Endodermal cell (in vitro differentiated cells): ENCODE measurements around the gene ZNF302. TPM values are rescaled to one million over a fixed set of nuclear protein-coding genes. Genes with fewer than 3 reads are reported as not detected.

ENCODE experiments used
- DNase-seq: peaks from one replicate; pipeline ENCODE4 v3.0.0-alpha.2; 2017
- H3K27ac ChIP-seq: 2 replicates; pipeline ENCODE4 v1.5.1; 2013; ENCODE audit warnings: mild to moderate bottlenecking, low read depth, low read length, moderate library complexity
- H3K27me3 ChIP-seq: 2 replicates; pipeline ENCODE4 v1.6.1; 2013; ENCODE audit warnings: mild to moderate bottlenecking, low read length, moderate library complexity; ENCODE audit not compliant: insufficient read depth, control insufficient read depth, poor library complexity, severe bottlenecking
- H3K36me3 ChIP-seq: 2 replicates; pipeline ENCODE4 v1.7.0; 2013; ENCODE audit warnings: mild to moderate bottlenecking, low read length, moderate library complexity; ENCODE audit not compliant: control insufficient read depth, insufficient read depth
- H3K4me1 ChIP-seq: one replicate; pipeline ENCODE4 v1.7.0; 2013; ENCODE audit warnings: low read length; ENCODE audit not compliant: control insufficient read depth, insufficient read depth
- H3K4me3 ChIP-seq: 2 replicates; pipeline ENCODE4 v1.5.1; 2013; ENCODE audit warnings: mild to moderate bottlenecking, low read length, moderate library complexity
- H3K9ac ChIP-seq: 2 replicates; pipeline ENCODE4 v1.6.1; 2013; ENCODE audit warnings: mild to moderate bottlenecking, low read length, moderate library complexity; ENCODE audit not compliant: poor library complexity, severe bottlenecking; ENCODE audit errors: extremely low read depth
- H3K9me3 ChIP-seq: 2 replicates; pipeline ENCODE4 v1.6.1; 2013; ENCODE audit warnings: mild to moderate bottlenecking, low read length, moderate library complexity; ENCODE audit not compliant: control insufficient read depth
- H3K27ac Mint-ChIP-seq: 2 replicates; pipeline ENCODE4 v1.8.0; 2020; ENCODE audit warnings: mixed read lengths
- H3K27me3 Mint-ChIP-seq: 2 replicates; pipeline ENCODE4 v1.8.0; 2021; ENCODE audit warnings: mild to moderate bottlenecking, mixed read lengths; ENCODE audit not compliant: insufficient read depth
- H3K36me3 Mint-ChIP-seq: 2 replicates; pipeline ENCODE4 v1.8.0; 2020; ENCODE audit warnings: low read depth, mixed read lengths
- H3K4me1 Mint-ChIP-seq: 2 replicates; pipeline ENCODE4 v1.8.0; 2020; ENCODE audit warnings: mixed read lengths
- H3K4me3 Mint-ChIP-seq: 2 replicates; pipeline ENCODE4 v1.8.0; 2020; ENCODE audit warnings: mild to moderate bottlenecking, moderate library complexity, mixed read lengths
- H3K9me3 Mint-ChIP-seq: 2 replicates; pipeline ENCODE4 v1.8.0; 2020; ENCODE audit warnings: mild to moderate bottlenecking, mixed read lengths
- WGBS, 2 experiments: methylation state at CpG; one replicate each; pipeline versions ENCODE4 v1.1.5 to v1.1.7; 2013; ENCODE audit warnings: missing lambda C conversion rate in 2 of 2, mixed read lengths in 1 of 2; ENCODE audit not compliant: insufficient coverage in 1 of 2, insufficient read length in 1 of 2; 5-methylcytosine and 5-hydroxymethylcytosine counted together
- total RNA-seq, 2 donors: library from RNA; stranded (reverse); fragmentation: NEBNext Ultra II Directional in 1 of 2; extraction: Animal tissue kit (Norgen Biotek cat#: 25700) in 1 of 2; gene quantifications; 2 replicates in 1 of 2; 3 replicates in 1 of 2; pipeline ENCODE4 v1.2.1, GENCODE V29; 2021
- TF ChIP-seq, protein P1 (sequence below): fragments of 200-600 bp; sonication (generic); conservative IDR thresholded peaks from 2 replicates; pipeline ENCODE4 v1.5.0; 2021; ENCODE audit warnings: antibody characterized with exemption, mild to moderate bottlenecking

ZNF302 gene
- total RNA-seq, 2 donors from 2014 or later: 24.1 to 27.4 TPM

DNA sequence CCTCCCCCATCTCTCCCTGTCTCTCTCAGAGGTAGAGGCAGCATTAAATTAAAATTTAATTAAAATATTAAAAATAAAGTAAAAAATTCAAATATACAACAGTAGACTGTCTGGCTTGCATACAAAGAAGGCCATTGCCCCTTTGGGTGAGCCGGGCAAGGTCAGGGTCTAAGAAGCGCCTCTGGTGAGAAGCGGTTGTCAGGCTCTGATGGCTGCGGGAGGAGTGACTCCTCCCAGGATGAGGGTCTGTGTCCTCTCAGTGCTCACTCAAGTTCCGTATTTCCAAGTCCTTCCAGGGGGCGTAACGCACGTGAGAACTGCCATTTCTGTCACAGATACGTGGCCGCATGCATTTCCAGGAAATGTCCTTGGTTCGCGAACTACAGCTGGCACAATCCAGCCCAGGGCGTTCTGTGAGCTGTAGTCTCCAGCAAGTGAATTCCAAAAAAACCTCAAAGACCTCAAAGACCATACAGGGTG, 55.8 kb downstream of the ZNF302 start:
- peaks cover 10% of the 10 kb centered on the region for H3K4me1 Mint-ChIP-seq
- Histone ChIP-seq H3K27me3 (no peaks in the 10 kb centered on the region), H3K4me3 (peak overlapping the region; percentile 100), H3K4me1 (no peaks in the 10 kb centered on the region), H3K36me3 (peaks cover 21% of the 10 kb centered on the region), H3K9me3 (peaks cover 42% of the 10 kb centered on the region), H3K9ac (peak overlapping the region; percentile 82), H3K27ac (peak overlapping the region; percentile 53)
- DNase-seq: no peak
- H3K36me3 Mint-ChIP-seq: peaks cover 11% of the 10 kb centered on the region
- TF ChIP-seq, protein P1, sequence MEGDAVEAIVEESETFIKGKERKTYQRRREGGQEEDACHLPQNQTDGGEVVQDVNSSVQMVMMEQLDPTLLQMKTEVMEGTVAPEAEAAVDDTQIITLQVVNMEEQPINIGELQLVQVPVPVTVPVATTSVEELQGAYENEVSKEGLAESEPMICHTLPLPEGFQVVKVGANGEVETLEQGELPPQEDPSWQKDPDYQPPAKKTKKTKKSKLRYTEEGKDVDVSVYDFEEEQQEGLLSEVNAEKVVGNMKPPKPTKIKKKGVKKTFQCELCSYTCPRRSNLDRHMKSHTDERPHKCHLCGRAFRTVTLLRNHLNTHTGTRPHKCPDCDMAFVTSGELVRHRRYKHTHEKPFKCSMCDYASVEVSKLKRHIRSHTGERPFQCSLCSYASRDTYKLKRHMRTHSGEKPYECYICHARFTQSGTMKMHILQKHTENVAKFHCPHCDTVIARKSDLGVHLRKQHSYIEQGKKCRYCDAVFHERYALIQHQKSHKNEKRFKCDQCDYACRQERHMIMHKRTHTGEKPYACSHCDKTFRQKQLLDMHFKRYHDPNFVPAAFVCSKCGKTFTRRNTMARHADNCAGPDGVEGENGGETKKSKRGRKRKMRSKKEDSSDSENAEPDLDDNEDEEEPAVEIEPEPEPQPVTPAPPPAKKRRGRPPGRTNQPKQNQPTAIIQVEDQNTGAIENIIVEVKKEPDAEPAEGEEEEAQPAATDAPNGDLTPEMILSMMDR: no peak
- peak overlapping the region; percentile 81 for H3K4me3 Mint-ChIP-seq
- WGBS, 2 experiments: 1 to 5% methylated on average over 11 to 13 of the region's 13 CpGs
- H3K27ac Mint-ChIP-seq: peak overlapping the region; percentile 99
- peaks cover 8% of the 10 kb centered on the region for H3K9me3 Mint-ChIP-seq
- H3K27me3 Mint-ChIP-seq: peaks cover 2% of the 10 kb centered on the region

GRCh38 chr19:34733746-34734536, 56.5 kb downstream of the ZNF302 start, which contains the start of gene ZNF181:
Gene ZNF181, plus strand, starts transcription at chr19:34734243. Its CDS starts 795 bp downstream, at chr19:34735038.
- Histone ChIP-seq H3K9me3 (peaks cover 41% of the 10 kb centered on the region), H3K9ac (peak within 1 kb of the TSS; percentile 82), H3K36me3 (peaks cover 27% of the 10 kb centered on the region), H3K27me3 (no peaks in the 10 kb centered on the region), H3K4me1 (no peaks in the 10 kb centered on the region), H3K27ac (peak within 1 kb of the TSS; percentile 88), H3K4me3 (peak within 1 kb of the TSS; percentile 100)
- H3K27ac Mint-ChIP-seq: peak within 1 kb of the TSS; percentile 99
- DNase-seq: peak; percentile 96
- peaks cover 10% of the 10 kb centered on the region for H3K4me1 Mint-ChIP-seq
- peaks cover 15% of the 10 kb centered on the region for H3K36me3 Mint-ChIP-seq
- TF ChIP-seq, protein P1: no peak
- peak within 1 kb of the TSS; percentile 81 for H3K4me3 Mint-ChIP-seq
- peaks cover 2% of the 10 kb centered on the region for H3K27me3 Mint-ChIP-seq
- H3K9me3 Mint-ChIP-seq: peaks cover 4% of the 10 kb centered on the region
- 0 to 1% methylated on average over 29 to 67 of the region's 67 CpGs for WGBS, 2 experiments

DNA sequence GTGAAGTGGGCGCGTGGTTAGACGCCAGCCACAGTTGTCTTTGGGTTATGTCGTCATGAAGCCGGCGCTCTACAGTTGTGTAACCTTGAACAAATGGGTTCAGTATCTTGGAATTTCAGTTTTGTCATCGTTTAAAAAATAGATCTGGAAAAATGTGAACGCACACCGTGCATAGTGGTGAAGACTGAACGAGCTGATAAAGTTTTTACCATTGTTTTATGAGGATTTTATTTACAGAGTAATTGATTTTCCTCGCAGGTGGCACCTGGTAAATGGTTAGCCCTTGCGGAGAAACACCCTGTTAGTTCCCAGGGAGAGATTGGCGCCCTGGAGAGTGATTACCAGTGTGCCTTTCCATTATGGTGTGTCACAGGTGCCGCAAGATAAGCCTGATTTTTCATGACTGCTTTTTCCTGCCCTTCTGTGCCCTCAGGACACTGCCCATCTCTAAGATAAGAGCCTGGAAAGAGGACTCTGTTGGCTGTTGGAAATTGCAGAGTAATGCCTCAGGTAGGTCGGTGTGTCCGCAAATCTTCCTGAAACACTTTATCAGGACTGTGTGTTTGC, 57.1 kb downstream of the ZNF302 start:
- peak overlapping the region; percentile 99 for H3K27ac Mint-ChIP-seq
- Histone ChIP-seq H3K27me3 (no peaks in the 10 kb centered on the region), H3K4me1 (no peaks in the 10 kb centered on the region), H3K9me3 (peaks cover 41% of the 10 kb centered on the region), H3K4me3 (peak overlapping the region; percentile 100), H3K9ac (peak overlapping the region; percentile 82), H3K27ac (peak overlapping the region; percentile 88), H3K36me3 (peaks cover 34% of the 10 kb centered on the region)
- H3K4me3 Mint-ChIP-seq: peak overlapping the region; percentile 81
- H3K27me3 Mint-ChIP-seq: no peaks in the 10 kb centered on the region
- H3K4me1 Mint-ChIP-seq: peaks cover 10% of the 10 kb centered on the region
- peak; percentile 48 for DNase-seq
- no peaks in the 10 kb centered on the region for H3K9me3 Mint-ChIP-seq
- TF ChIP-seq, protein P1: no peak
- WGBS, 2 experiments: 24 to 42% methylated on average over 14 to 16 of the region's 16 CpGs
- peaks cover 22% of the 10 kb centered on the region for H3K36me3 Mint-ChIP-seq

Other genes with a start within 250 kb of the ZNF302 start
- 100 to 1,000 TPM; 147 to 160 TPM for gene UBA2, start 249.3 kb upstream of the ZNF302 start, total RNA-seq
- 10 to 100 TPM; 45.4 to 48.6 TPM for gene WTIP, start 195.9 kb upstream of the ZNF302 start, total RNA-seq
- gene SCGB2B2, start 519 bp upstream of the ZNF302 start, total RNA-seq: under 1 TPM in 1 of 2 donors, not detected in 1; 0.75 TPM
- gene ZNF181, start 56.6 kb downstream of the ZNF302 start, total RNA-seq: 1 to 10 TPM; 8.1 to 8.7 TPM
- gene ZNF599, start 95.5 kb downstream of the ZNF302 start, total RNA-seq: 1 to 10 TPM; 5.7 to 5.8 TPM
- gene ZNF30, start 249.2 kb downstream of the ZNF302 start, total RNA-seq: 1 to 10 TPM; 4.6 to 6.8 TPM